ENCODE data around the gene SLC41A1. TPM values are rescaled to one million over a fixed set of nuclear protein-coding genes. Genes with fewer than 3 reads are reported as not detected.
A peak's percentile ranks its signal among the peaks of the same experiment; 100 is the strongest.

The SLC41A1 gene
- total and polyA plus RNA-seq, 9 of the 15 experiments (the other 6 are each of a cell fraction or from before 2014, with no cell fraction given): 4.1 to 29.3 (median 11.4) TPM

GRCh38 chr1:205750138-205751035 is 62.6 kb downstream of the SLC41A1 start, which contains the start of gene NUCKS1 (continued):
- TF ChIP-seq SREBF1 (IDR thresholded peaks at IDR 0.05; ENCODE audit: borderline replicate concordance, low read depth, low read length) (0 out of 2 replicates have a peak, but pooled peaks have one; percentile 33), ZNF639 (CRISPR knock-in tag; conservative IDR thresholded peaks at IDR 0.05 in 1 of 2, IDR thresholded peaks at IDR 0.05 in 1 of 2) (no peak; a peak in 1 of 4 replicates), BRD4 (IDR thresholded peaks at IDR 0.05) (peak; percentile 99), XRCC3 (IDR thresholded peaks at IDR 0.05) (no peak), ZBTB7A (IDR thresholded peaks at IDR 0.05; ENCODE audit: borderline replicate concordance, control insufficient read depth, low read depth, low read length) (peak; percentile 93), ADNP (tag; IDR thresholded peaks at IDR 0.05) (peak; percentile 100), ASH1L (IDR thresholded peaks at IDR 0.05; ENCODE audit: borderline replicate concordance, low read depth, partially characterized antibody) (peak; percentile 98), FOXK2 (conservative IDR thresholded peaks at IDR 0.05 in 1 of 2, IDR thresholded peaks at IDR 0.05 in 1 of 2; ENCODE audit: low read depth in 2 of 2) (peak in 1 of 2 experiments; percentile 63; a peak in 2 of 4 replicates), FOSL1 (tag; conservative IDR thresholded peaks at IDR 0.05) (peak; percentile 53), ZNF75A (CRISPR knock-in tag; IDR thresholded peaks at IDR 0.05) (no peak), ETV1 (tag; conservative IDR thresholded peaks at IDR 0.05; ENCODE audit: low read depth) (no peak), ZFP91 (CRISPR knock-in tag; IDR thresholded peaks at IDR 0.05) (peak; percentile 61; the same call in 1 of the 2 replicates), C11orf30 (IDR thresholded peaks at IDR 0.05; ENCODE audit: low read depth) (peak; percentile 74), DACH1 (IDR thresholded peaks at IDR 0.05; ENCODE audit: partially characterized antibody) (peak; percentile 60), ARNT (IDR thresholded peaks at IDR 0.05) (peak; percentile 62 to 68; a peak in 2 of 4 replicates), PKNOX1 (IDR thresholded peaks at IDR 0.05) (peak; percentile 64), MNT (conservative IDR thresholded peaks at IDR 0.05) (peak; percentile 55 to 73; a peak in 3 of 4 replicates), BACH1 (tag; IDR thresholded peaks at IDR 0.05) (0 out of 2 replicates have a peak, but pooled peaks have one; percentile 46), ETV5 (CRISPR knock-in tag; IDR thresholded peaks at IDR 0.05; ENCODE audit: low read depth) (no peak)

Measured in K562 (cell line).